GM23338 (cell line): ENCODE data around the gene FKBP5. TPM values are rescaled to one million over a fixed set of nuclear protein-coding genes. Genes with fewer than 3 reads are reported as not detected.

Experiments used
- ATAC-seq: fragments of 200-7000 bp; cut with Tn5 transposase; 3 replicates; pipeline ENCODE4 v1.9.1; 2020
- DNase-seq: peaks from one replicate; pipeline ENCODE4 v3.0.0-alpha.2; 2015; ENCODE audit warnings: low spot score
- H2AFZ ChIP-seq: fragments of 200-600 bp; sonication (generic); 2 replicates; pipeline ENCODE4 v1.8.0; 2016; ENCODE audit warnings: antibody characterized with exemption, mild to moderate bottlenecking, moderate library complexity
- H3F3A ChIP-seq: fragments of 200-600 bp; sonication (generic); replicated peaks from 2 replicates; pipeline ENCODE4 v1.8.0; 2017; ENCODE audit warnings: antibody characterized with exemption, mixed run types, low read depth
- H3K27ac ChIP-seq: fragments of 200-600 bp; sonication (generic); 2 replicates; pipeline ENCODE4 v1.6.1; 2016; ENCODE audit warnings: low read depth
- H3K27me3 ChIP-seq: fragments of 200-600 bp; sonication (generic); 2 replicates; pipeline ENCODE4 v1.8.0; 2016; ENCODE audit warnings: mild to moderate bottlenecking, mixed run types, moderate library complexity; ENCODE audit not compliant: insufficient read depth
- H3K36me3 ChIP-seq: fragments of 200-600 bp; sonication (generic); 2 replicates; pipeline ENCODE4 v1.8.0; 2016; ENCODE audit warnings: mild to moderate bottlenecking; ENCODE audit not compliant: insufficient read depth
- H3K4me1 ChIP-seq: fragments of 200-600 bp; sonication (generic); 2 replicates; pipeline ENCODE4 v1.8.0; 2016; ENCODE audit warnings: mild to moderate bottlenecking, moderate library complexity; ENCODE audit not compliant: insufficient read depth
- H3K4me2 ChIP-seq: fragments of 200-600 bp; sonication (generic); 2 replicates; pipeline ENCODE4 v1.7.1; 2017; ENCODE audit warnings: mixed run types
- H3K4me3 ChIP-seq: fragments of 200-600 bp; sonication (generic); 2 replicates; pipeline ENCODE4 v1.6.1; 2016; ENCODE audit warnings: mixed run types
- H3K79me2 ChIP-seq: fragments of 200-600 bp; sonication (generic); replicated peaks from 2 replicates; pipeline ENCODE4 v1.8.0; 2017; ENCODE audit warnings: mild to moderate bottlenecking; ENCODE audit not compliant: insufficient read depth
- H3K9me2 ChIP-seq: fragments of 200-600 bp; sonication (generic); 2 replicates; pipeline ENCODE4 v1.8.0; 2017; ENCODE audit not compliant: insufficient read depth
- H4K20me1 ChIP-seq: fragments of 200-600 bp; sonication (generic); replicated peaks from 2 replicates; pipeline ENCODE4 v1.8.0; 2017; ENCODE audit warnings: mild to moderate bottlenecking; ENCODE audit not compliant: insufficient read depth
- H3K27ac Mint-ChIP-seq: 2 replicates; pipeline ENCODE4 v1.8.0; 2020; ENCODE audit warnings: inconsistent platforms, mild to moderate bottlenecking, moderate library complexity, mixed read lengths
- H3K27me3 Mint-ChIP-seq: 3 replicates; pipeline ENCODE4 v1.8.0; 2022; ENCODE audit warnings: low read depth, mild to moderate bottlenecking, moderate library complexity, mixed read lengths, inconsistent platforms; ENCODE audit not compliant: insufficient read depth, poor library complexity
- H3K36me3 Mint-ChIP-seq: 3 replicates; pipeline ENCODE4 v1.8.0; 2021; ENCODE audit warnings: low read depth, mild to moderate bottlenecking, inconsistent platforms, moderate library complexity, mixed read lengths
- H3K4me1 Mint-ChIP-seq: 3 replicates; pipeline ENCODE4 v1.8.0; 2020; ENCODE audit warnings: mild to moderate bottlenecking, inconsistent platforms, mixed read lengths
- H3K4me3 Mint-ChIP-seq: 3 replicates; pipeline ENCODE4 v1.8.0; 2021; ENCODE audit warnings: moderate library complexity, mild to moderate bottlenecking, inconsistent platforms, mixed read lengths
- H3K9me3 Mint-ChIP-seq: 3 replicates; pipeline ENCODE4 v1.8.0; 2020; ENCODE audit warnings: moderate library complexity, mild to moderate bottlenecking, inconsistent platforms, mixed read lengths
- CREB1 ChIP-seq: fragments of 250-450 bp; sonication (Bioruptor Pico); IDR thresholded peaks from 2 replicates; pipeline ENCODE4 v1.5.0; 2020; ENCODE audit warnings: low read depth, mild to moderate bottlenecking, moderate library complexity
- CTCF ChIP-seq, 2 experiments: fragments of 200-600 bp in 1 of 2; sonication (generic) in 1 of 2; conservative IDR thresholded peaks; 2 replicates each; pipeline versions ENCODE4 v1.5.1 to v1.6.1; 2016 to 2017; ENCODE audit warnings: antibody characterized with exemption in 2 of 2, low read depth in 2 of 2, mild to moderate bottlenecking in 2 of 2, moderate library complexity in 1 of 2
- ETS1 ChIP-seq: IDR thresholded peaks from 2 replicates; pipeline ENCODE4 v1.6.1; 2016; ENCODE audit warnings: antibody characterized with exemption
- EZH2 ChIP-seq: fragments of 200-600 bp; sonication (generic); IDR thresholded peaks from one replicate; pipeline ENCODE4 v1.8.0; 2017; ENCODE audit warnings: antibody characterized with exemption, mild to moderate bottlenecking, low read depth; ENCODE audit not compliant: unreplicated experiment
- EZH2phosphoT487 ChIP-seq: fragments of 200-600 bp; sonication (generic); IDR thresholded peaks from one replicate; pipeline ENCODE4 v1.8.1; 2018; ENCODE audit warnings: antibody characterized with exemption; ENCODE audit not compliant: unreplicated experiment
- JUNB ChIP-seq: IDR thresholded peaks from one replicate; pipeline ENCODE4 v1.6.1; 2016; ENCODE audit warnings: antibody characterized with exemption; ENCODE audit not compliant: unreplicated experiment
- NANOG ChIP-seq: IDR thresholded peaks from 2 replicates; pipeline ENCODE4 v1.6.1; 2016; ENCODE audit warnings: antibody characterized with exemption, borderline replicate concordance
- POLR2AphosphoS5 ChIP-seq: IDR thresholded peaks from 2 replicates; pipeline ENCODE4 v1.6.1; 2016; ENCODE audit warnings: antibody characterized with exemption, low read depth
- REST ChIP-seq: IDR thresholded peaks from one replicate; pipeline ENCODE4 v1.6.1; 2018; ENCODE audit warnings: antibody characterized with exemption; ENCODE audit not compliant: unreplicated experiment
- STAT1 ChIP-seq: IDR thresholded peaks from one replicate; pipeline ENCODE4 v1.6.1; 2016; ENCODE audit warnings: antibody characterized with exemption; ENCODE audit not compliant: unreplicated experiment
- ZNF114 ChIP-seq: fragments of 250-450 bp; sonication (Bioruptor Pico); IDR thresholded peaks from 2 replicates; pipeline ENCODE4 v1.5.0; 2020; ENCODE audit warnings: mild to moderate bottlenecking, moderate library complexity
- ZNF331 ChIP-seq: fragments of 250-450 bp; sonication (Bioruptor Pico); IDR thresholded peaks from 2 replicates; pipeline ENCODE4 v1.5.0; 2020; ENCODE audit warnings: low read depth, mild to moderate bottlenecking, moderate library complexity
- ZNF462 ChIP-seq: fragments of 250-450 bp; sonication (Bioruptor Pico); IDR thresholded peaks from 2 replicates; pipeline ENCODE4 v1.5.0; 2020; ENCODE audit warnings: mild to moderate bottlenecking, moderate library complexity
- polyA plus RNA-seq: library from polyadenylated mRNA; unstranded; fragments of >200 nt; fragmentation: Nextera tagmentation; extraction: Ambion mirVana; gene quantifications from 2 replicates; pipeline ENCODE4 v1.2.1, GENCODE V29; 2016
- total RNA-seq: library from RNA; depleted of rRNA; stranded (reverse); fragments of >200 nt; shearing (Covaris generic); gene quantifications from 2 replicates; pipeline ENCODE4 v1.2.3, GENCODE V29; 2014

FKBP5 gene
- total and polyA plus RNA-seq, 2 experiments from 2014 or later = 19.8 to 28.6 TPM

GRCh38 chr6:35599761-35600658 lies 88.7 kb downstream of the FKBP5 start:
- Histone ChIP-seq H3F3A (no peaks in the 10 kb centered on the region), H3K79me2 (no peaks in the 10 kb centered on the region), H3K4me1 (peaks cover 20% of the 10 kb centered on the region), H2AFZ (no peak overlapping the region), H3K9me2 (no peaks in the 10 kb centered on the region), H4K20me1 (no peaks in the 10 kb centered on the region), H3K27ac (no peak overlapping the region), H3K4me3 (no peak overlapping the region), H3K4me2 (no peak overlapping the region), H3K36me3 (no peaks in the 10 kb centered on the region), H3K27me3 (no peaks in the 10 kb centered on the region)
- H3K4me1 Mint-ChIP-seq = peaks cover 27% of the 10 kb centered on the region
- H3K27me3 Mint-ChIP-seq = peaks cover 2% of the 10 kb centered on the region
- H3K9me3 Mint-ChIP-seq = no peaks in the 10 kb centered on the region
- no peak for DNase-seq
- no peak for TF ChIP-seq POLR2AphosphoS5
- no peak for TF ChIP-seq JUNB
- TF ChIP-seq NANOG = no peak
- no peak for TF ChIP-seq STAT1
- no peak for TF ChIP-seq REST
- TF ChIP-seq ZNF114 (CRISPR knock-in tag) = no peak
- TF ChIP-seq CREB1 (CRISPR knock-in tag) = no peak
- TF ChIP-seq EZH2 = no peak
- no peak for TF ChIP-seq ZNF331
- TF ChIP-seq ETS1 = no peak
- TF ChIP-seq CTCF (conservative IDR thresholded peaks at IDR 0.05; ENCODE audit: low read depth in 2 of 2) = no peak
- TF ChIP-seq EZH2phosphoT487 = no peak
- TF ChIP-seq ZNF462 (CRISPR knock-in tag) = no peak
- ATAC-seq = no peak
- peaks cover 8% of the 10 kb centered on the region; the same call in 2 of the 3 replicates for H3K36me3 Mint-ChIP-seq
- H3K4me3 Mint-ChIP-seq = no peak overlapping the region
- H3K27ac Mint-ChIP-seq = no peak overlapping the region
